Stimulated activated CD4-positive, alpha-beta T cell treated with anti-CD3 and anti-CD28 coated beads, Interleukin-15, amount 100 ng/mL, for 24 hours (primary cell): Measurements from ENCODE around the gene STAG1.
"Not testable (repeated sequence)": the region's sequence is repeated elsewhere in the genome, so short reads cannot be mapped to it uniquely, and the experiment has no call there.

ENCODE experiments used
- DNase-seq: peaks from one replicate; pipeline ENCODE4 v3.0.0-alpha.2; 2020

STAG1 gene

DNA sequence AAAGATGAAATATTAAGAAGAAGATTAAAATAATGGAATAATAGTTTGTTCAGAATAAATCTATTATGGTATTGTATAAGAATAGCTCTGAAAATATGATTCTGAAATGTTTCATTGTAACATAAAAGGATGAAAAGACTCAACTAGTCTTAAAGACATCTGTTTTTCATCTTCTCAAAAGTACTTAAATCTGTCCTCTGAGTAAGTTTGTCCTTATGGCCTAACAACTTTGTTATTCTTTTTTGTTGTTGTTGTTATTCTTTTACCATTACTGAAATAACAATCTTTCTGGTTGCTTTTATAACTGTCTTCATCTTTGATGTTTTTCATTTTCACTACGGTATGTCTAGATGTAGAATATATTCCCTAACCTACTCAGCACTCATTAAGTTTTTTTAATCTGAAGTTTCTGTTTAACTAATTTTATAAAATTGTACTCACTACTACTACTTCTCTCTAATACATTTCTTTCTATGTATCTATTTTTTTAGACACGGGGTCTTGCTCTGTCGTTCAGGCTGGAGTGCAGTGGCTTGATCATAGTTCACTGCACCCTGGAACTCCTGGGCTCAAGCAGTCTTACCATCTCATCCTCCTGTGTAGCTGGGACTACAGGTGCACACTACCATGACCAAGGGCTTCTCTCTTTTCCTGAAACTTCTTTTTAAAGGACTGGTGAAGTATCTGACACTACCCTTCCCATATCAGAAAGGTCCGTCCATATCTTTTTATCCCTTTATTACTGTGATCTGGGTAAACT, 261.4 kb downstream of the STAG1 start:
- DNase-seq: no peak

DNA sequence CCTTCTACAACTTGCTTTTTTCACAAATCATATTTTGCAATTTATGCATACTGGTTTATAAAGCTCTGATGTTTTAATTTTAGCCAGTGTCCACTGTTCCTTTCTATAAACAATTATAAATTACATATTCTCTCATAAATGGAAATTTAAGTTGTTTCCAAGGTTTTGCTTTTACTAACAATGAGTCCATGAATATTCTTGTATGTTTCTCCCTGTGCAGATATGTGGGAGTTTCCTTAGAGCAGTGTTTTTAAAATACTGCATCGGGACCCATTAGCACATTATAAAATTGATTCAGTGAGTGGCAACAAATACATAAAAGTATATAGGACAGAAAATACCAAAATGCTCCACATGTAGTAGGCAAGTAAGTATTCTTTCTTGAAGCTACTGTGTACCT, 266.4 kb downstream of the STAG1 start:
- DNase-seq: no peak

GRCh38 chr3:136476280-136476679, 275.9 kb downstream of the STAG1 start:
- no peak for DNase-seq

DNA sequence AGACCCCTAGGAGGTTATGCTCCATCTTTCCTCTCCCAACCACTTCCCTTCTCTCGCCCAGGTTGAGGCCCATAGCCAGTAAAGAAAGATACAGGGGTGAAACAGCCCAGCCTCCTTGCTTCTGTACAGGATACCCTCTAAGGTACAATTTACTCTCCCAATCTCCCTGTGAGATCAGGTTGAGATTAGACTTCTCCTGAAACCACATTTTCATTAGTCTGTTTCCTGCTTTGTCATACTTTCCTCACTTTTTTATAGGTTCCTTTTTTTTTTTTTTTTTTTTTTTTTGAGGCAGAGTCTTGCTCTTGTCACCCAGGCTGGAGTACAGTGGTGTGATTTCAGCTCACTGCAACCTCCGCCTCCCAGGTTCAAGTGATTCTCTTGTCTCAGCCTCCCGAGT, 277.3 kb downstream of the STAG1 start:
- not testable (repeated sequence) for DNase-seq

GRCh38 chr3:136473716-136474326, 278.4 kb downstream of the STAG1 start:
- no peak for DNase-seq

DNA sequence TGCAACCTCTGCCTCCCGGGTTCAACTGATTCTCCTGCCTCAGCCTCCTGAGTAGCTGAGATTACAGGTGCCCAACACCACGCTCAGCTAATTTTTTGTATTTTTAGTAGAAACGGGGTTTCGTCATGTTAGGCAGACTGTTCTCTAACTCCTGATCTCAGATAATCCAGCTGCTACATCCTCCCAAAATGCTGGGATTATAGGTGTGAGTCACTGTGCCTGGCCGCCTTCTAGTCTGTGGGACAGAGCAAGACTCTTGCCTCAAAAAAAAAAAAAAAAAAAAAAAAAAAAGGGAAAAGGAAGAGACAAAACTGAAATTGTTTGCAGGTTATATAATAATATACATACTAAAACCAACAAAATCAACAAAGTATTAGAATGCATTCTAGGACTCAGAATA, 286.9 kb downstream of the STAG1 start:
- no peak for DNase-seq

DNA sequence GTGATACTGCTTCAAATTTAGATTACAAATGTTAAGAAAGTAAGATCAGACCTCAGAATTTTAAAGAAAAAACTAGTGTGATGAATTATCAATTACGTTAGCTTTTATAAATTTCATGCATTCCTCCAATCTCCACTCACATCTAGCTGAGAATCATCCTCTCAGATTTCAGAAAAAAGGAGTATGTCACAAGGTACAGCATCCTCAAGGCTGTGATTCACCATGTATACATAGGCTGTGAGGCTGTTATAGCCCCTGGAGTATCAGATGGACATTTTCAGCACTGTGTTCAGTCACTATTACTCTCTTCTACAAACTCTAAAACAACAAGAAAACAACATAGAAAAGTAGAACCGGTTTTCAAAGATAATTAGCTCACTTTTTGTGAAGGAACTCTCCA, 287.7 kb downstream of the STAG1 start:
- DNase-seq: no peak

- no peak for DNase-seq
Measured at GRCh38 chr3:136463170-136463569, 289.0 kb downstream of the STAG1 start.

DNA sequence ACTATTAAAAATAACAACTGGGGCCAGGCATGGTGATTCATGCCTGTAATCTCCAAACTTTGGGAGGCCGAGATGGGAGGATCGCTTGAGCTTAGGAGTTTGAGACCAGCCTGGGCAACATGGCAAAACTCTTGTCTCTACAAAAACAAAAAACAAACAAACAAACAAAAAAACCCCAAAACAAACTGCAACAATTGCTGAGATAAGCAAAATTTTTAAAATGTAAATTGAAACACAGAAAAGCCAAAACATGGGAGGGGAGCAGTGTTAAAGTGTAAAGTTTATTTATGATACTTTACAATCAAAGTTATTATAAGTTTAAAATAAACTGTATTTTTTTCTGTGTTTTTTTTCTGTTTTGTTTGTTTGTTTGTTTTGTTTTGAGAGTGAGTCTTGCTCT, 294.4 kb downstream of the STAG1 start:
- no peak for DNase-seq

DNA sequence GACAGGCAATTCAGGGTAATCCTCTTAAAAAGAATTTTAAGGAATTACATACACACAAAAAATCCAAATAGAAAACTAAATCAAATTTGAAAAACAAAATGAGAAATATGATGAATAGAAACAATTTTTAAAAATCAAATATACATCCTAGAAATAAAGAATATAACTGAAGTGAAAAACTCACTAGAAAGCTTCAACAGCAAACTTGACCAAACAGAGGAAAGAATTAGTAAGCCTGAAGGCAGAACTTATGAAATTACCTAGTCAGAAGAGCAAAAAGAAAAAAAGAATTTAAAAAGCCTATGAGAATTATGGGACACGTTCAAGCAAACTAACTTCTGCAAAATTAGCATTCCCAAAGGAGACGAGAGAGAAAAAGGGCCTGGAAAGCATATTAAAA, 296.0 kb downstream of the STAG1 start:
- no peak for DNase-seq

GRCh38 chr3:136444581-136444980, 307.6 kb downstream of the STAG1 start:
- no peak for DNase-seq

GRCh38 chr3:136437043-136437442, 315.1 kb downstream of the STAG1 start:
- no peak for DNase-seq

DNA sequence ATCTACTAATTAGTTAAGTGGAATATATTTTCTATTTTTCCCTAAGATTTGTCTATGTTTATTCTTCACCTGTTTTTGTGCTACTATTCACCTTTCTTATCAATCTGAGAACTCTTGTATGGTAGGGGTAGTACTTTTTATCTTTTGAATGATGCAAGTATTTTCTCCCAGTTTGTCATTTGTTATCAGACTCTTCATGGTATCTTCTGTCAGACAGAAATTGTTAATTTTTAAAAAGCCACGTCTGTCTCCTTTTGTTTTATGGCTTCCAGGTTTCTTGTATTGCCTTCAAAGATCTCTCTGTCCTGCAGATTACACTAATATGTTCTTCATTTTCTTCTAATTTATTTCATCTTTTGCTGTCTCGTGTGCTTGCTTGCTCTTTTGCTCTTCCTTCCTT, 317.7 kb downstream of the STAG1 start:
- DNase-seq: no peak

GRCh38 chr3:136432685-136433084, 319.5 kb downstream of the STAG1 start:
- no peak for DNase-seq

- no peak for DNase-seq
Measured at GRCh38 chr3:136428167-136428566, 324.0 kb downstream of the STAG1 start.

GRCh38 chr3:136427236-136427635, 324.9 kb downstream of the STAG1 start:
- no peak for DNase-seq

- DNase-seq: no peak
Measured at GRCh38 chr3:136414476-136414875, 337.7 kb downstream of the STAG1 start.

DNA sequence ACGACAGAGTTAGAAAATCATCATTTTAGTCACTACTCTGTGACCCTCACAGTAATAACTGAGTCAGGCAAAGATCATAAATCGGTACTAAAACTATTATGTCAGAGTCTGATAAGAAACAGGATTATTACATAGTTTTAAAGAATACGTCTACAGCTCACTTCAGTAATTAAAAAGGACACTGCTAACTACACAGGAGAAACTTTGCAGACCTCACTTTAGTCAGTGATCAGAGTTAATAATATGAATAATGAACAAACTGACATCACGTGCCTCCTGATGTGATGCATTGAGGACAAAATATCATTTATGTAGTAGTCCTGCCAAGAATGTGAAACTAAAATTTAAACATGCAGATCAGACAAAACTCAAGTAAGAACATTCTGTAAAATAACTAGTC, 339.9 kb downstream of the STAG1 start:
- no peak for DNase-seq

- no peak for DNase-seq
Measured at GRCh38 chr3:136409549-136409948, 342.6 kb downstream of the STAG1 start.

- DNase-seq: no peak
Measured at GRCh38 chr3:136404056-136404455, 348.1 kb downstream of the STAG1 start.

DNA sequence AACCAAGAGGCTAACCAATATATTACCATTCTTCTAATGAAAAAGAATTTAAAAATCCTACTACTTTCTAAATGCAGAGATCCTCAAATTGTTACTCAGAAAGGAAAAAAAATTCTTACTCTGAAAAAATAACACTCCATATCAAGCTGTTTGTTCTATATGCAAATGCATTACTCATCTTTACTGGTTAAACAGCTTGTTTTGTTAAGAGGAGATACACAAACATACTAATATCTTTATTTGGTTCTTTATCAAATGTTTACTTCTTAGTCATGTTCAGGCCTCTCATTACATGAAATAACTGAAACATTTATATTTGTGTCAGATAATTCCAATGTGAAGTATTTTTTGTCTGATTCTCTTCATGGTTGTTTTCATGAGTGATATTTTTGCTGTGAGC, 355.3 kb downstream of the STAG1 start:
- no peak for DNase-seq

- no peak for DNase-seq
Measured at GRCh38 chr3:136390574-136390973, 361.6 kb downstream of the STAG1 start.

- no peak for DNase-seq
Measured at GRCh38 chr3:136387031-136387430, 365.1 kb downstream of the STAG1 start.

DNA sequence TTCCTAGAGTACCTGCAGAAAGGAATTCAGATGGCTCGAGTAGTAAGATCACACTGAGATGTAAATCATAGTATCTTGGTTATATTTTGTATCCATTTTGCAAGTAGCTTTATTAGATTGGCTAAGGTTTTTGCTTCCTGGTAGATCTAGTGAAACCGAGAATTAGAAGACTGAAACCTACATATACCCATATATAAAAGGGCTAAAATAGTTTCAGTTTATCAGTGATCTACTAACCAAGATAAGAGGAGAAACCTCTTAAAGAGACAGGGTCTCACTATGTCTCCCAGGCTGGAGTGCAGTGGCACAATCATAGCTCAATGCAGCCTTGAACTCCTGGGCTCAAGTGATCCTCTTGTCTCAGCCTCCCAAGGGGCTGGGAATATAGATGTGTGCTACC, 366.7 kb downstream of the STAG1 start:
- no peak for DNase-seq

- no peak for DNase-seq
Measured at GRCh38 chr3:136381051-136381450, 371.1 kb downstream of the STAG1 start.
